Common myeloid progenitor, CD34-positive (primary cell): ENCODE measurements around the gene HMGCLL1.

Experiments
- CTCF ChIA-PET: fragments of 350-600 bp; sonication (Branson Sonifier 250); formaldehyde crosslinking; loops from one replicate; lab custom pipeline; 2021; ENCODE audit warnings: antibody characterized with exemption; lab: Charles Lee
- POLR2A ChIA-PET: fragments of 350-600 bp; sonication (Branson Sonifier 250); formaldehyde crosslinking; loops from one replicate; lab custom pipeline; 2021; ENCODE audit warnings: antibody characterized with exemption; lab: Charles Lee
- DNase-seq, 3 donors: peaks; one replicate each; pipeline versions ENCODE4 v3.0.0 to v3.0.0-alpha.2; 2013
- H3K27ac ChIP-seq, 2 experiments: 1 replicate in 1 of 2; 2 replicates in 1 of 2; pipeline ENCODE4 v1.7.0; 2013; ENCODE audit warnings: inconsistent platforms in 2 of 2, low read length in 2 of 2, mild to moderate bottlenecking in 2 of 2, low read depth in 1 of 2, moderate library complexity in 1 of 2; ENCODE audit not compliant: severe bottlenecking in 2 of 2, insufficient read depth in 1 of 2, poor library complexity in 1 of 2
- H3K27me3 ChIP-seq, 5 experiments: replicated peaks in 2 of 5; 1 replicate in 3 of 5; 2 replicates in 2 of 5; pipeline versions ENCODE4 v1.6.1 to v1.7.0; 2013; ENCODE audit warnings: low read length in 4 of 5, mild to moderate bottlenecking in 2 of 5, moderate library complexity in 2 of 5, inconsistent platforms in 1 of 5; ENCODE audit not compliant: insufficient read depth in 5 of 5, control insufficient read depth in 4 of 5
- H3K36me3 ChIP-seq, 4 experiments: 1 replicate in 2 of 4; 2 replicates in 2 of 4; pipeline versions ENCODE4 v1.6.1 to v1.7.0; 2013; ENCODE audit warnings: low read length in 3 of 4, control low read depth in 1 of 4, mild to moderate bottlenecking in 1 of 4; ENCODE audit not compliant: control insufficient read depth in 4 of 4, insufficient read depth in 4 of 4
- H3K4me1 ChIP-seq, 4 experiments: 1 replicate in 3 of 4; 2 replicates in 1 of 4; pipeline versions ENCODE4 v1.6.1 to v1.7.1; 2013; ENCODE audit warnings: low read length in 3 of 4, mild to moderate bottlenecking in 3 of 4, control low read depth in 1 of 4, inconsistent platforms in 1 of 4, moderate library complexity in 1 of 4; ENCODE audit not compliant: control insufficient read depth in 4 of 4, insufficient read depth in 4 of 4; ENCODE audit errors: control extremely low read depth in 1 of 4
- H3K4me3 ChIP-seq, 7 experiments: 1 replicate in 4 of 7; 2 replicates in 3 of 7; pipeline versions ENCODE4 v1.5.1 to v1.7.0; 2013; ENCODE audit warnings: mild to moderate bottlenecking in 7 of 7, low read length in 6 of 7, moderate library complexity in 6 of 7, inconsistent platforms in 2 of 7, low read depth in 2 of 7, control low read depth in 1 of 7; ENCODE audit not compliant: insufficient read depth in 4 of 7, control insufficient read depth in 1 of 7; ENCODE audit errors: extremely low read depth in 1 of 7
- H3K9me3 ChIP-seq, 5 experiments: 1 replicate in 4 of 5; 2 replicates in 1 of 5; pipeline versions ENCODE4 v1.6.1 to v1.7.1; 2013; ENCODE audit warnings: low read length in 4 of 5, mild to moderate bottlenecking in 2 of 5, inconsistent platforms in 1 of 5, low read depth in 1 of 5, moderate library complexity in 1 of 5; ENCODE audit not compliant: control insufficient read depth in 4 of 5, insufficient read depth in 2 of 5; ENCODE audit errors: control extremely low read depth in 1 of 5
- WGBS: methylation state at CpG from one replicate; pipeline ENCODE4 v1.1.5; 2013; ENCODE audit not compliant: insufficient coverage; 5-methylcytosine and 5-hydroxymethylcytosine counted together

Gene HMGCLL1

DNA sequence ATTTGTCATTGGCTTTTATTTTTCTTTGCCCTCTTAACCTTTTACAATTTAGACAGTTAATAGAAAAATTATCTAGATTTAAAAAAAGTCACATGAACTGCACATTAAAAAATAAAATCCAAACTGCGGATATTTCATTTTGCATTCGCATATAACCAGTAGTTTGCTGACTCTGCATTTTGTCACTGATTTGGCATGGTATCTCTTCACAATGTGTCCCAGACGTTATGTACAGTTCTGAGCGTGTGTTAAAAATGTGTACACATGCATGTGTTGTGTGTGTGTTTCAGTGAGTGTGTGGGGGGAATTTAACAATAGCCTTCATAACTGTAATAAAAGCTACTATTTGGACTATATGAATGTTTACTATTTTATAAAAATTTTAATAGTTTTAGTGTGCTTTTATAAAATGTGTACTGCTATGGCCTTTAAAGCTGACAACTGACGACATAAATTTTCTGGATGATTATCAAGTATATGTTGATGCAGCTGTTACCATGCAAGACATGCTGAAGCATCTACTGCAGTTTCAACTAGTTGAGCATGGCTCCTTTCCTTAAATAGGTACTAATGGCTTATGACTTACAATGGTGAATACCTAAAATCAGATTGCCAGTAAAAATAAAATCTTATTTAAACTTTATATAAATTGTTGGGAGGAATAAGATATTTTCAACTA, 67.7 kb downstream of the HMGCLL1 start:
- Histone ChIP-seq H3K27ac (no peak overlapping the region), H3K4me1 (no peaks in the 10 kb centered on the region), H3K9me3 (no peaks in the 10 kb centered on the region), H3K4me3 (no peak overlapping the region), H3K27me3 (no peaks in the 10 kb centered on the region), H3K36me3 (no peaks in the 10 kb centered on the region)
- ChIA-PET CTCF (no interaction called here), POLR2A (no interaction called here)
- 100% methylated on average over 2 of the region's 5 CpGs for WGBS
- no peak for DNase-seq

- CTCF ChIA-PET, result interaction anchor here (1.1 kb wide), 1 partner anchor 10 kb away, joined by 4 read pairs; no protein-coding TSS in a partner anchor
- Histone ChIP-seq H3K4me3 (no peak overlapping the region), H3K4me1 (no peaks in the 10 kb centered on the region), H3K27me3 (no peaks in the 10 kb centered on the region), H3K27ac (no peak overlapping the region), H3K9me3 (no peaks in the 10 kb centered on the region), H3K36me3 (no peaks in the 10 kb centered on the region)
- POLR2A ChIA-PET, result no interaction called here
- no peak for DNase-seq
Measured at GRCh38 chr6:55499591-55499990, 79.4 kb downstream of the HMGCLL1 start.

- Histone ChIP-seq H3K27me3 (no peaks in the 10 kb centered on the region), H3K27ac (no peak overlapping the region), H3K4me1 (no peaks in the 10 kb centered on the region), H3K4me3 (no peak overlapping the region), H3K36me3 (no peaks in the 10 kb centered on the region), H3K9me3 (no peaks in the 10 kb centered on the region)
- no peak for DNase-seq
- ChIA-PET CTCF (no interaction called here), POLR2A (no interaction called here)
- 91% methylated on average over 3 of the region's 3 CpGs for WGBS
Measured at GRCh38 chr6:55497694-55498093, 81.3 kb downstream of the HMGCLL1 start.

DNA sequence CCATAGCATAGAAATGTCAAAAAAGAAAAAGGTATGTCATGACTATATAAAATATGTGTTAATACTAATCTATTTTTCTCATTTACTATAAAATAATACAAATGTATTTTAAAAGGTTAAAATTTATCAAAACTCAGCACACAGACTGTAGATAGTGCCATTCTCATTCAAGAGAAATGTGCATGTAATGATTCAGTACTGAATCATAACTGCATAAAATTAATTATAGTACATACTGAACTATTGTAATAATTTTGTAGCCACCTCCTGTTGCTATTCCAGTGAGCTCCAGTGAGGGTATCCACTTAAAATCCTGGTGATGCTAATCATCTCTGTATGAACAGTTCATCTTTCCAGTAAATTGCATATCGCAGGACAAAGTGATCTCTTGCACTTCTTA, 82.8 kb downstream of the HMGCLL1 start:
- WGBS, result no CpG with 5 or more reads among the region's 1 CpG
- Histone ChIP-seq H3K4me3 (no peak overlapping the region), H3K9me3 (no peaks in the 10 kb centered on the region), H3K36me3 (no peaks in the 10 kb centered on the region), H3K4me1 (no peaks in the 10 kb centered on the region), H3K27me3 (no peaks in the 10 kb centered on the region), H3K27ac (no peak overlapping the region)
- ChIA-PET CTCF (interaction anchor here (0.6 kb wide), 1 partner anchor 20 kb away, joined by 3 read pairs; no protein-coding TSS in a partner anchor), POLR2A (no interaction called here)
- DNase-seq, result no peak

DNA sequence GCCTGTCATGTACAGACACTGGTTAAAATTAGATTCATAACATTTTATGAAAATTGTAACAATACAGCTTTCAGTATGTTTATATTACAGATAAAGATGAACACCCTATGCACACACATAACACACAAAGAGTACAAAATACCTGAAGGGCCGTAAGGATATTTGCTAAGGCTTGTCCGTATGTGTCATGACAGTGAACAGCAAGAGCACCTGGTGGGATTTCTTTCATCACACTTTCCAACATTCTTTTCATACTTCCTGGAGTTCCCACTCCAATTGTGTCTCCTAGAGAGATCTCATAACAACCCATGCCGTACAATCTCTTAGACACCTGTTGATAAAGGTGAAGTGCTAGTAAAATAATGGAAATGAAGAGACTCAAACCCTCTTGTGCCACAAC, 83.7 kb downstream of the HMGCLL1 start:
- no peak for DNase-seq
- ChIA-PET POLR2A (no interaction called here), CTCF (no interaction called here)
- no peaks in the 10 kb centered on the region for H3K4me1 ChIP-seq
- H3K9me3 ChIP-seq, result no peaks in the 10 kb centered on the region
- no peaks in the 10 kb centered on the region for H3K36me3 ChIP-seq
- no peaks in the 10 kb centered on the region for H3K27me3 ChIP-seq
- no peak overlapping the region for H3K4me3 ChIP-seq
- H3K27ac ChIP-seq, result no peak overlapping the region
- 100% methylated on average over 1 of the region's 3 CpGs for WGBS

GRCh38 chr6:55494411-55494810, 84.6 kb downstream of the HMGCLL1 start:
- no peak for DNase-seq
- H3K4me1 ChIP-seq, result no peaks in the 10 kb centered on the region
- H3K27ac ChIP-seq, result no peak overlapping the region
- H3K36me3 ChIP-seq, result no peaks in the 10 kb centered on the region
- no peak overlapping the region for H3K4me3 ChIP-seq
- ChIA-PET CTCF (no interaction called here), POLR2A (no interaction called here)
- no peaks in the 10 kb centered on the region for H3K9me3 ChIP-seq
- H3K27me3 ChIP-seq, result no peaks in the 10 kb centered on the region
- no CpG with 5 or more reads among the region's 2 CpGs for WGBS

- CTCF ChIA-PET, result no interaction called here
- POLR2A ChIA-PET, result no interaction called here
- WGBS, result 80% methylated on average over 2 of the region's 4 CpGs
Measured at GRCh38 chr6:55492259-55492658, 86.7 kb downstream of the HMGCLL1 start.

More at GRCh38 chr6:55492259-55492658, 86.7 kb downstream of the HMGCLL1 start:
- Histone ChIP-seq H3K4me3 (no peak overlapping the region), H3K27ac (no peak overlapping the region), H3K4me1 (no peaks in the 10 kb centered on the region), H3K9me3 (no peaks in the 10 kb centered on the region), H3K27me3 (no peaks in the 10 kb centered on the region), H3K36me3 (no peaks in the 10 kb centered on the region)
- DNase-seq, result no peak
